Measurements from ENCODE around the gene ADAMTS4.

Gene ADAMTS4

GRCh38 chr1:161137881-161138280 is 61.0 kb downstream of the ADAMTS4 start:
- no peak for DNase-seq
